ENCODE results near the gene SCAI.

The SCAI gene

GRCh38 chr9:124913378-124913777 lies 229.9 kb downstream of the SCAI start:
- no peak overlapping the region for H3K4me3 ChIP-seq

GRCh38 chr9:124911766-124912165 lies 231.6 kb downstream of the SCAI start:
- no peak overlapping the region for H3K27ac ChIP-seq

More at GRCh38 chr9:124913378-124913777, 229.9 kb downstream of the SCAI start:
- H3K27ac ChIP-seq, result no peak overlapping the region

DNA sequence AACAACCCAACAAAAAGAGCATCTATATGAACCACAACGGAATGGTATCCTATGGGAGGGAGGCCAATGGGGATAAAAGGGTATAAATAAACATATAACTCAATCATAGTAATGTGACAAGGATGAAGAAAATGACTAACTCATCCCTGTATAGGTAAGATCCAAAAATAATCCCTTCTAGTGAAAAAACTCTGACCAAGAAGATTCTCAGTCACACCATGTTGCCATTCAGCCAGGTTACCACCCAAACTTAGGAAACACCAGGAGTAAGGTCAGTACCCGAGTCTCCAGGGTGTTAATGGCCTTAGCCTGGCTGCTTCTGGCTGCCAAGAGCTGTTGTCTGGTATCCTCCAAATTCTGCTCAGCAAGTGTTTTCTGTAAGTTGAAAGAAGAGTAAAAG lies 235.2 kb downstream of the SCAI start:
- no peak overlapping the region for H3K4me3 ChIP-seq
- no peak overlapping the region for H3K27ac ChIP-seq

More at GRCh38 chr9:124911766-124912165, 231.6 kb downstream of the SCAI start:
- H3K4me3 ChIP-seq, result no peak overlapping the region

- Histone ChIP-seq H3K27ac (no peak overlapping the region), H3K4me3 (no peak overlapping the region)
These were observed 236.4 kb downstream of the SCAI start for GRCh38 chr9:124906966-124907365.

- H3K27ac ChIP-seq, result no peak overlapping the region
These were observed 243.5 kb downstream of the SCAI start for GRCh38 chr9:124899845-124900244.

DNA sequence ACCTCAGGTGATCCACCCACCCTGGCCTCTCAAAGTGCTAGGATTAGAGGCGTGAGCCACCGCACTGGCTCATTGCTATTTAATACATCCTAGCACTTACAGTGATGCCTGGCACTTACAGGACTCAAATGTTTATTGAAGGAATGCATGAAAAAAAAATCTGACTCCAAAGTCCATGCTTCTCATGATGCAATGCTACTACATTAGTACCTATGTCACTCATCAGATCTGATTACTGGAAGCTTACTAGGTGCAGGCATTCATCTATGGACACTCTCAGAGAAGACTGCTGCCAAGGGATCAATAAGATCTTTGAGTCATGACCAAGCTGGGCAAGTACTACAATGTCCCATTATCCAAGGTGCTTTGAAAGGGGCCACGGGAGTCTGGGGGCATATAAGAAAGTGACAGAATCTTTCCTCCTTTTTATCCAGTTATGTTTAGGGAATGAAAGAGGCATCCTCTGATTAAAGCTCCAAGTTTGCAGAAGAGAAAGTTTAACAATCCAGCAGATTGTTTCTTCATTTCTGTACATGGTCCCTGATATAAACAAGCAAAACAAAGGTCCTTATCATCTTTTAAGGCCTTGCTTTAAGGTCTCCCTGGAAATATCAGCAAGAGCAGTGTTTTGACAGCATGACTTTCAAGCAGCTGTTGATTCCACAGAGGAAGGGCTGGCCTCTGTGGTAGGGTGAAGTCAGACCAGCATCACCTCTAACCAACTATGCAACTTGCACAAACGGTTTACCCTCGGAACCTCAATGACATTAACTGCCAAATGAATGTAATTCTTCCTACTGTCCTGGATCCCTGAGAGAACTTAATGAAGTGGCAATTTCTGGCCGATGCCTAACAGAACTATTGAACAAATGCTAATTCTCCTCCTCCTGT lies 245.5 kb downstream of the SCAI start:
- Histone ChIP-seq H3K4me3 (no peak overlapping the region), H3K27ac (no peak overlapping the region)

More at GRCh38 chr9:124899845-124900244, 243.5 kb downstream of the SCAI start:
- H3K4me3 ChIP-seq, result no peak overlapping the region

DNA sequence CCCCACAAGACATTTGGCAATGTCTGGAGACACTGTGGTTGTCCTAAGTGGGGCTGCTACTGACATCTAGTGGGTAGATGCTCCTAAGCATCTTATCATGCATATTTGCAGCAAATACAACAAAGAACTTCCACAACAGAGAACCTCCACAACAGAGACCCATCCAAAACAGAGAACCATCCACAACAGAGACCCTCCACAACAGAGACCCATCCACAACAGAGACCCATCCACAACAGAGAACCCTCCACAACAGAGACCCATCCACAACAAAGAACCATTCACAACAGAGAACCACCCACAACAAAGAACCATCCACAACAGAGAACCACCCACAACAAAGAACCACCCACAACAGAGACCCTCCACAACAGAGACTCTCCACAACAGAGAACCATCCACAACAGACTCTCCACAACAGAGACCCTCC lies 248.6 kb downstream of the SCAI start:
- no peak overlapping the region for H3K27ac ChIP-seq
- H3K4me3 ChIP-seq, result no peak overlapping the region

- H3K27ac ChIP-seq, result no peak overlapping the region
- no peak overlapping the region for H3K4me3 ChIP-seq
These were observed 249.1 kb downstream of the SCAI start for GRCh38 chr9:124894035-124894740.

Data from skin epidermis (tissue), 12 donors.